C1 segment of cervical spinal cord (tissue), 14 donors: ENCODE measurements around the gene IFNA5.

Source experiments
- DNase-seq, 14 donors: peaks; one replicate each; lab custom pipeline; 2025; lab: John Stamatoyannopoulos, UW

The IFNA5 gene

DNA sequence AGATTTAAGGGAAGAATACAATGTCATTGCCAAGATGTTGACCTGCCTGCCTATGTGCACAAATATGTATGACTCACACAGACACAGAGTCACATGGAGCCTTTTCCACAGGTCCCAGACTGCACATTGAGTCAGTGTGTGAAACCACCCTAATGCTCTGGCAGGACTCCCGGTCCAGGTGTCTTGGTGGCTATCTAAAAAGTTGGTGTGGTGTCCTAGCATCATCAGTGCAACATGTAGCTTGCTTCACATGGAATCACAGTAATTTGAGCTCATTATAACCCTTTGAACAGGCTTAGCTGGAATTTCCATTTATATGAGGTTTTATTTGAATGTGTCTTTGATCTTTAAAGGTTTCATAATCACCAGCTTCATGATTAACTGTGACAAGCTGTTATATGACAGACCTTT lies 10.7 kb downstream of the IFNA5 start:
- no peak for DNase-seq

DNA sequence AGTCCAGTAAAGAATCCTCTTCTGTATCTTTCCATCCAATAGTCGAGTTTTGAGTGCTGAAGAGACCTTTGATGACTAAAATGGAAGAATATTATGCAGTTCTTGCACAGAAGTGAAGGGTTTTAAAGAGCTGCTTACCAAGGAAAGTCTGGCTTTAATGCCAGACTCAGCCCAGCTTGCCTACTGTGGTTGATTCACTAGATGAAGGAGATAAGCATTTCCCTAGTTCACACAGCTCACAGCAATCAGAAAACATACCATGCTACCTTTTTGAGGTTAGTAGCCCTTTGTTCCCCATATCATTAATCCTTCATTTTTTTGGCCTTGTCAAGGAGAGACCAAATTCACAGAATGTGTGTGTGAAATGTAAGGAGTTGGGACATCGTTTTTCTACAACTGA lies 15.3 kb downstream of the IFNA5 start:
- DNase-seq, result no peak

- no peak for DNase-seq
Measured at GRCh38 chr9:21287280-21287679, 17.8 kb downstream of the IFNA5 start.

GRCh38 chr9:21286659-21287058 lies 18.5 kb downstream of the IFNA5 start:
- DNase-seq, result no peak

DNA sequence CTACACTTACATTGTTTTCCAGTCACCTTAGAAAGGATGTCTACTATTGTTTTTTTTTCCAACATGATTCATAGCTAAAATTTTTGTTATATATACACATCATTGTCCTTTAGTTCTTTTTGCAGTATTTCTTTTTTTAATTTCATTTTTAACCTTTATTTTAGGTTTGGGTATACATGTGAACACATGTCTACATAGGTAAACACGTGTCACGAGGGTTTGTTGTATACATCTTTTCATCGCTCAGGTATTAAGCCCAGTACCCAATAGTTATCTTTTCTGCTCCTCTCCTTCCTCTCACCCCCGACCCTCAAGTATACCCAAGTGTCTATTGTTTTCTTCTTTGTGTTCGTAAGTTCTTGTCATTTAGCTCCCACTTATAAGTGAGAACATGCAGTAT lies 19.0 kb downstream of the IFNA5 start:
- no peak for DNase-seq

DNA sequence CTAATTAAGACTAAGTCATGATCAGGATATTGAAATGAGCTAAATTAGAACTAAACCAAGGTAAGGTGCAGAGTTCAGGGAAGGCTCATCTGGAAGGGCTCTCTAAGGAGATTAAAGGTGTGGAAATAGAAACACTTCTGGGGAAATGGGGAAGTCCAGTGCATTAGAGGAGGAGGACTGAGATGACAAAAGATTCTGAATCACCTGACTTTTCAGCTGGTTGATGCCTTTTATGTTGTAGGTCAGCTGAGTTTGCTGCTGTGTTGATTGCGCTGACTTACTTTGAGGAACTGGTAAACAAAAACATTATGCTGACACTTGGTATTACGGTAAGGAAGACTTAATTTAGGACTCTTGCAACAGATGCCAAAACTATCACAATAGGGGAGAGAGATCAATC lies 23.8 kb downstream of the IFNA5 start:
- DNase-seq, result no peak

DNA sequence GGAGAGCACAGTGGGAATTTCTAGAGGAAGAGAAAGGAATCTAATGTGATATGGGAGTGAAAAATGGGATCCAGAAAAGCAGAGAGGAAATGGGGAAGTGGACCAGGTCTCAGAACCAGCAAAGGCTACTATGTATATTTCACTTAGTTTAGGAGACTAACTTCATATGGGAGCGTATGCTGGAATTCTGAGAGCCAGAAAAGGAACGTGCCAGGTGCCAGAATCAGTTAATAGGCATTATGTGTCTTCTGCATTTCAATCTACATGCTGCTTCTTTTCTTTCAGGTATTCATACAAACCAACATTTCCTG lies 36.8 kb downstream of the IFNA5 start:
- no peak for DNase-seq

- DNase-seq, result peak in 3 of 14 donors; percentile 7 to 36 (median 15)
Measured at GRCh38 chr9:21267485-21268346, 37.4 kb downstream of the IFNA5 start.

- peak in 1 of 14 donors; percentile 36 for DNase-seq
Measured at GRCh38 chr9:21266733-21267484, 38.2 kb downstream of the IFNA5 start.

DNA sequence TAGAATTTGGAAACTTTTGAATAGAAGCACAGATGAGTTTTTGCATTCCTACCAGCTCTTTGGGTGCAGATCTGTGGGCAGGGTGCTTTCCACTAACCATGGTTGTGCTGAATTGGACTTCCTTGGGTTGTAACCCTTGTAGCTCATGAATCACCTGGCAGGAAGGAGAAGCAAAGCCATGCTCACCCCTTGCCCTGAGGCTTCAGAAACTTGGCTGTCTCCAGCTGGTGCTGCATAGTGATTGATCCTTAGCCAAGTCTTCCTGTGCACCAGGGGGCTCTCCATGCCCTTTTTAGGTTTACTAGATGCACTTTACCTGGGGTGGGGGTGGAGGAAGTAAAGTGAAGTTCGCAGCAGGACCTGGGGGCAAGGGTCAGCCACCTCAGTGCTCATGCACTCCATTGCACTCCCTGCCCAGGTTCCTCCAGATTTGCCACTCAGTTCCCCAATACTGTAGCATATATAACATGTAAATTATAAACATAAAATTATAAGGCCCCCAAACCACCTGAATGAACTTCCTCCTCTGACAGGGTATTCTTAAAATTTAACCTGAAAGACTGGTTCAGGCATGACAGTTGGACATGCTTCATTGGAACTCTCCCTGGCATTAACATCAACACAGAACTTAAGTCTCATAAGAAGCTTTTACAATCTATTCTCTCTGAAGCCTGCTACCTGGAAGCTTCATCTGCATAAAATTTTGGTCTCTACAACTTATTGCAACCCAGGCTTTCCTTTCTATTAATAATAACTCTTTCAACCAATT lies 39.5 kb downstream of the IFNA5 start:
- DNase-seq, result no peak

- no peak for DNase-seq
Measured at GRCh38 chr9:21255538-21256212, 49.4 kb downstream of the IFNA5 start.
